Fibroblast of skin of right biceps (primary cell): ENCODE results near the gene CD46.

Experiments used
- DNase-seq: peaks from one replicate; pipeline ENCODE4 v3.0.0-alpha.2; 2013

The CD46 gene

GRCh38 chr1:207799989-207800648 lies 48.3 kb downstream of the CD46 start:
- DNase-seq: no peak

- no peak for DNase-seq
Observed at GRCh38 chr1:207801819-207802218, 50.0 kb downstream of the CD46 start.

- no peak for DNase-seq
Observed at GRCh38 chr1:207803678-207804077, 51.8 kb downstream of the CD46 start.

- no peak for DNase-seq
Observed at GRCh38 chr1:207804721-207805468, 53.0 kb downstream of the CD46 start.

- peak; percentile 93 for DNase-seq
Observed at GRCh38 chr1:207805841-207806421, 54.1 kb downstream of the CD46 start.

GRCh38 chr1:207806531-207807325 lies 54.9 kb downstream of the CD46 start:
- DNase-seq: no peak

- no peak for DNase-seq
Observed at GRCh38 chr1:207807326-207807689, 55.5 kb downstream of the CD46 start.

- no peak for DNase-seq
Observed at GRCh38 chr1:207807690-207808321, 56.0 kb downstream of the CD46 start.

- DNase-seq: no peak
Observed at GRCh38 chr1:207808322-207808705, 56.5 kb downstream of the CD46 start.

- DNase-seq: no peak
Observed at GRCh38 chr1:207808911-207809555, 57.2 kb downstream of the CD46 start.

- DNase-seq: peak; percentile 78
Observed at GRCh38 chr1:207810173-207810572, 58.3 kb downstream of the CD46 start.

GRCh38 chr1:207810606-207811295 lies 58.9 kb downstream of the CD46 start:
- DNase-seq: no peak

GRCh38 chr1:207811319-207811718 lies 59.5 kb downstream of the CD46 start:
- DNase-seq: no peak

GRCh38 chr1:207811920-207812720 lies 60.3 kb downstream of the CD46 start:
- no peak for DNase-seq

- no peak for DNase-seq
Observed at GRCh38 chr1:207812778-207813511, 61.1 kb downstream of the CD46 start.

- DNase-seq: no peak
Observed at GRCh38 chr1:207813512-207813881, 61.6 kb downstream of the CD46 start.

- DNase-seq: no peak
Observed at GRCh38 chr1:207813946-207814345, 62.1 kb downstream of the CD46 start.

- DNase-seq: no peak
Observed at GRCh38 chr1:207814469-207814868, 62.6 kb downstream of the CD46 start.

GRCh38 chr1:207815466-207815865 lies 63.6 kb downstream of the CD46 start:
- DNase-seq: no peak

GRCh38 chr1:207815913-207816291 lies 64.0 kb downstream of the CD46 start:
- peak; percentile 80 for DNase-seq
